ENCODE data around the gene ANKRD45.

- TF ChIP-seq FOXK2 (IDR thresholded peaks at IDR 0.05) (no peak), BHLHE40 (IDR thresholded peaks at IDR 0.05; ENCODE audit: borderline replicate concordance) (no peak), SP1 (IDR thresholded peaks at IDR 0.05) (no peak), L3MBTL2 (conservative IDR thresholded peaks at IDR 0.05) (no peak), SUZ12 (IDR thresholded peaks at IDR 0.05) (no peak), FOXA1 (IDR thresholded peaks at IDR 0.05) (no peak), FOXM1 (IDR thresholded peaks at IDR 0.05; ENCODE audit: borderline replicate concordance) (no peak), TARDBP (IDR thresholded peaks at IDR 0.05) (no peak), PKNOX1 (IDR thresholded peaks at IDR 0.05) (no peak), HDGF (IDR thresholded peaks at IDR 0.05; ENCODE audit: borderline replicate concordance) (no peak), ZNF384 (IDR thresholded peaks at IDR 0.05) (no peak), ELF4 (IDR thresholded peaks at IDR 0.05) (no peak), NFRKB (IDR thresholded peaks at IDR 0.05) (no peak), ARNT (IDR thresholded peaks at IDR 0.05) (no peak)
Observed at GRCh38 chr1:173572201-173572873, 97.3 kb downstream of the ANKRD45 start.
